GM18511 (cell line): ENCODE data around the gene GNPTAB.
A peak's percentile ranks its signal among the peaks of the same experiment; 100 is the strongest.

Source experiments
- ATAC-seq: cut with Tn5 transposase; IDR thresholded peaks from one replicate; pipeline ENCODE4 v1.9.1; 2021; ENCODE audit warnings: mild to moderate bottlenecking, moderate library complexity; ENCODE audit not compliant: unreplicated experiment

Gene GNPTAB

DNA sequence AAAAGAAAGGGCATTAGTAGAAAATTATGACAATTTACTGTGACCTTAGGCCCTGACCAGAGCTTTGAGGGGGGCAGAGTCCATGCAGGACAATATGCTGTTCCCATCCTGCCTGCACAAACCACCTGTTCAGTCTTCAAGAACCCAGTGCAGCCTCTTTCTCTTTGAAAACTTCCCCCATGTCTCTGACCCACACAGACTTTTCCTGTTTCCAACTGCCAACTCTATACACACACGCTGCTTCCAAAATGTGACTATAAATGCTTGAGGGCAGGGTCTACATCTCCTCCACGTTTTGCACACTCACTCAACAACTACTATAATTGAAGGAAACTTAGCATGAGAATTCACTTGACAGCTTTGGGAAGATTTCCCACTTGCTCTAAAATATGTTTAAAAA, 54.9 kb downstream of the GNPTAB start:
- no peak for ATAC-seq

DNA sequence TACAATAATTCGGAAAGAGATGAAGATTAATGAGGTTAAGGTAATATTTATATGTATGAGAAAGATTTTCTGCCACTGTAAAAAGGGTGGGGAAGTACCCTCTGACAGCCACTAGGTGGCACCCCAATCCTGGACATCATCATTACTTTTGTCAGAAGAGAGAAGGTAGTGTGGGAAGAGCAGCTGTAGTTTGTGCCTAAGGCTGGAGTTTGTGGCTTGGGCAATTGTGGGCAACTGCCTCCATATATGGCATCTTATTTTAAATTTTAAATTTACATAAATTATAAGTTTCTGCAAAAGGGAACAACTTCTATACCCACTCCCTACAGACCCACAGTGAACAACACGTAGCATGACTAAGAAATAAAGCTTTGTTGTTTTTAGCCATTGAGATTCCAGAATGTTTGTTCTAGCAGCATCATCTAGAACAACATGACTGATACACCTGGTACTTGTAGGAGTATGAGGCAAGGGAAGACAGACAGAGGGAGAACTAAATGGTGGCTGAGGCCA, 57.1 kb downstream of the GNPTAB start:
- peak; percentile 83 for ATAC-seq

DNA sequence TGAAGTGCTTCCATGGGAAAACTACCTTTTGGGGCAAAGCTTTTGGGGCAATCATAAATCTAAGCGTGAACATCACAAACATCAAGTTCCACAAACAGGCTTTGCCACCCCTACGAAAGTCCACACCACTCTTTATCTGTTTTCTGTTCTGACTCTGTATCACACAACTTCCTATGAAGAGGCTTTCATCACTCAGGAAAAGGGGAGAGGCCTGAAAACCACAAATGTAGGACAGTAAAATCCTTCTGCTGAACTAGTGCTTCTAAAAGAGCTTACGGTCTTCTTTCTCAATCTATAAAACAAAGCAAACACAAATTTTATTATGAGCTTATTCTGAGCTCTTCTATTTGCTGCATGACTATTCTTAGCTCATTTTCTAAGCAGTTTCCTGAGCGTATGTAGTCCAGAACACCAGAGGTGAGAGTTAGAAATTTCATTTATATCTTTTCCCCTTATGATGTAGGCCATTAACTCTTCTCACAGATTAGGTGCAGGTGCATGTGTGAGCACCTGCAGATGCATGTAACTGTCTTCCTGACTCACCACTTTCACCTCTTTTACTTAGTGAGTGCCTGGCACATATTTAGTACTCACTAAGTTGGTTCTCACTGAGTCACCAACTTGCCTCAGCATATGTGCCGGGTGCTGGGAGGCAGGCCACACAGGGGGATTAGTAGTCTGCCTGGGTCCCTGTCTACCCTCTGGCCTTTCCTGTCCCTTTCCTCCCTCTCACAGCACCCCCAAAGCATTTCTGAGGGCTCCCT, 58.6 kb downstream of the GNPTAB start:
- ATAC-seq, result no peak

DNA sequence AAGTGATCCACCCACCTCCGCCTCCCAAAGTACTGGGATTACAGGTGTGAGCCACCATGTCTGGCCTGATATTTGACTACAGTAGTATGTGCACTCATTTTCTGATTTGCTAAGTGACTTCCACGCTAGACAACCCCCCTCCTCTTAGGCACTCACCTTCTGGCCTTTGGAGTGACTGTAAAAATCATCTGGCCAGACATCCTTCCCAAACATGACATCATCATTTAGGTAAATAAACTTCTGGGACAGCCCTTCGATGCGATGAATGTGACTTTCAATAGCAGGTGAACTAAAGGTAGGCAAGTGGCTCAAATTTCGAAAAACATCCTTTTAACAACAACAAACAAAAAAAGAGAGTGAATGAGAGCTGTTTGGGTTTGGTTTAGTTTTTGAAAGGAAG, 60.9 kb downstream of the GNPTAB start:
- ATAC-seq, result no peak

DNA sequence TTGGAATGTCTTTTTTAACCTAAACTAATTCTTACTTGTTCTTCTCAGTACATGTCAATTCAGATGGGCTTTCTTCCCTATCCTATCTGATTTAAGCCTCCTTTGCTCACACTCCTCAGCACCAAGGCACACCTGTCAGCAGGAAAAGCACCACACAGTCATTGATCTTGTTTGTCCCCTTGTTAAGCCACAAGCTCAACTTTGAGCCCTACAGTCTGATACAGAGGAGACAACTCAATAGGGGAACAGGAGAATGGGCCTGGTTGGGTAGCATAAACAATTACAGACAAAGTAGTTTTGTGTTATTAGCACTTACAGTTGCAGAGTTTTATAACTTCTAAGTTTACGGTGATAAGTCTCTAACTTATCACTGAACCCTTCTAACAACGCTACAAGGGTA, 62.0 kb downstream of the GNPTAB start:
- no peak for ATAC-seq

DNA sequence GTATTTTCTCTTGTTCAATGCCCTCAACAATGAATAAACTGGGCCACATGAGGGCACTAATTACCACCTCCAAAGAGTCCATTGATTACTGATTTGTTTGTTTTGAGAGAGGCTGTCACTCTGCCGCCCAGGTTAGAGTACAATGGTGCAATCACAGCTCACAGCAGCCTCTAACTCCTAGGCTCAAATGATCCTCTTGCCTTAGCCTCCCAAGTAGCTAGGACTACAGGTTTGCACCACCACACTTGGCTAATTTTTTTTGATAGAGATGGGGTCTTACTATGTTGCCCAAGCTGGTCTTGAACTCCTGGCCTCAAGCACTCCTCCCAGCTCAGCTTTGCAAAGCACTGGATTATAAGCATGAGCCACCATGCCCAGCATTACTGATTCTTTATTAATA, 63.2 kb downstream of the GNPTAB start:
- no peak for ATAC-seq

DNA sequence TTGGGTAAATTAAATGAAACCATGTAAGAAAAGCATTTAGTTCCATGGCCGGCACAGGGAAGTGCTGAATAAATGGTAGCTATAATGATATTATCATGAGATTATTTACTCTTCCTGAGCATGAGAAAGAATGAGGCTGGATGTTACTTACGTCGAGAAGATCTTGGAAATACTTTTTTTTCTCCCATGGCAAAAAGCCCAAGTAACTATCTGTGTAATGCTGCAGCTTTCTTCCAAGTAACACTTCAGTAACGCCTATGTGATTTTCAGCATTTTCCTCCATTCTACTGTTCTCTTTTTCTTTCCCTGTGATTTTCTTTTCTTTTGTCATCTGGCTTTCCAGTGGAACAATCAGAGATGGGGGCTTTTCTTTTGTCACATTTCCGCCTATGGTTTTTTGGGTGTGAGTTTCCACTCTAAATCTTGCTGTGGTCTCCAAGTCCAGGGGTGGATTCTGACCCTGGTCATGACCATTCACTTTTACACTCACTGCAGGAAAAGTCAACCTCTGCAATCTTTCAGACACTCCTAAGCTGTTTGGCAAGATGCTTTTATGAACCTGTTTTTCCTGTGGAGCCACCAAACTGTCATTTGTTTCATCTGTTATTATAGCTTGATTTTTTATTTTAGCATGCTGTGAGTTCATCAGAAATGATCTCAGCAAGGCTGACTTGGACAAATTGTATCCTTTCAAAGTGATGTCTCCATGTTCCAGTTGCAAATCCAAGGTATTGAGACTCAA, 66.5 kb downstream of the GNPTAB start:
- ATAC-seq, result no peak

DNA sequence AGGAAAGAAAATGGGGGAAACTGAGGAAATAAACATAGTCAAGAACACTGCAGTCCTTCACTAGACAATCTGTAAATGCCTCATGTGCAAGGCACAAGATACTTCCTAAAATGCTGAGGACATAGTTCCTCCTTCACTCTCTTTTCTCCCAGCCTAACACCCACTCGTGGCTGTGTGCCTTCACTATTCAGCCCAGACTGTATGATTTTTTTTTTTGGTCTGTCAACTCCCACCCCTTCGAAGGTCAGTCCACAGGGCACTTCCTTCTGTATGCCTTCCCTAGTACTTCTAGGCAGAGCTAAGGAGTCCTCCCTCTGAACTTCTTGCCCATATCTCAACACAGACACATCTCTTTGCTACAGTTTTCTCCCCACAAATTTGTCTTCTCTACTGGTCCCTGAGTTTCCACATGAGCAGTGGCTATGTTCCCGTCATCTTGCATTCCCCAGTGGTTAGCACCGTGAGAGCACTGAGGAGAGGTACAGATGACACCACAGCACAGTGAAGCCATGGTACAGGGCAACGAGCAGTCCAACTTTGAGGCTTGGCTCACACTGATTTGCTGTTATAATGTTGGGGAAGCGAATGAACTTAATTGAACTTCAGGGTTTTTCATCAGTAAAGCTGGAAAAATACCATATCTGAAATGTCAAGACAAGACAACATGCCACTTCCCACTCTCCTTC, 67.4 kb downstream of the GNPTAB start:
- no peak for ATAC-seq

DNA sequence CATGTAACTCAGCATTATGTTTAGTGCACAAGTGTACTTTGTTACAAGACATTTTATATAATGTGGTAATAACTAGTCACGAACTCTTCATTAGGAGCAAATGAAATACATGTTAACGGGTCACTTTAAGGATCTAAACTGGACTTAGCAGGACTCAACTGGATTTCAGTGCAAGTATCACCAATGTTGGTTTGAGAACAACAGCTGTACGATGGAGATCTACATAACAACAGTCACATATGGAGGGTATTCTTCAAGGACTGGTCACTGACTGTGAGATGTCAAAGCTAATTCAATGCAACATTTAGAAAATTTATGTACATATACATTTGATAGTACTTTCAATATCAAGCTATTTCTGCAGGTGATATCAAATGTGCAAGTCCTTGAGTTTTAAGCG, 69.0 kb downstream of the GNPTAB start:
- no peak for ATAC-seq

DNA sequence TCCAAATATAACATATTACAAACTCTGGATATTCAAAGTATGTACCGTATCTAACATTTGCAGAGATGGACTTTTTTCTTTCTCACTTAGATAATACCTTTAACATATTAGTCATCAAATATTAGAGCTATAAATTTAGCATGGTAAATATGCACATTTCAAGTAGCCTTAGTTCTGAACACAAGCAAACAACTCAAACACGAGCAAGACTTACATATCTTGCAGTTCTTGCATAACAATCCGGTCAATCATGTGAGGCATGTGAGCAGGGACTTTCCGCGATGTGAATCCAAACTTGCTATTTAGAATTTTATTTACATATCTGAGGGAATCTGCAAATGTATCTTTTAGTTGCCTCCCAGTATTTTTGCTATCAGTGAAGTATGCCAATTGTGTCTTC, 69.4 kb downstream of the GNPTAB start:
- no peak for ATAC-seq

DNA sequence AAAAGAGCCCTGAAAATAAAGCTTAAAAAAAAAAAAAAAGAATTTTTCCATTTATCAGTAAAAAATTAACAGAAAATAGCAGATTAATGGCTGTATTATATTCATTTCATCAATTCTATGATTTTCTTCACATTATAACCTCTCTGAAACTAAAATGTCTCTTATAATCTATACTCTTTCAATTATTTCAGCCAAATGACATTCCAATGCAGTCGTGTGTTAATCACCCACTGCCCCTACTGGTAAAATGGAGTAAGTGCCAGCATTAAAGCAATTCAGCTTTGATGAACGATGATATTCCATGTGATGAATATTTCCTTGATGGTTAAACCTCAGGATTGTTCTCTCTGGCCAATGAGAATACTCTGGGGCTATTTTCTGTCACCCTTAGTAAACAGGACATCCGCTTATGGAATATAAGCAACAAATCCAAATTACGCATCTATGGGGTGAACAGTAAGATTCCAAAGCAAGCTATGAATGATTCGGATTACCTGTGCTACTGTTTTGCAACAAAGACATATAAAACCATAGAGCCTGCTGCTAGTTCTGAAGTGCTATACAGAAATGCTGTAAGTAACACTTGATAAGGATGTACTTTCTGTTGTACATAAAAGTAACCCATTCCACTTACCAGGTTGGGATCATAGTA, 71.2 kb downstream of the GNPTAB start:
- ATAC-seq, result no peak

DNA sequence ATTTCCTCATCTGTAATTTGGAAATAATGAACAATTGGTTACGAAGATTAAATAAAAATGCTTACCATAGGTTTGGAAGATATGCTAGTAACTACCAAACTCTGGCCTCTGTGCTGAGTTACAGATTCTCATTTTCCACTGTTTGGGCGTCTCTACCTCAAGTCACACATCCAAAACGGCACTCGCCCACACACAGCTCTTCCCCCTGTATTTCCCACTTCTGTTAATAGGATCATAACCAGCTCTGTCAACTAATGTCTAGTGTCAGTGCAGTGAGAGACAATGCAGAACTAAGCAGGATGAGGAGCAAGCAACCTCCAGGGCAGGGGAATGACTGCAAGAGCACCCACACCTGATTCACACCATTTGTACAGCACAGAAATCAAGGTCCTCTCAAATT, 80.6 kb downstream of the GNPTAB start:
- no peak for ATAC-seq

DNA sequence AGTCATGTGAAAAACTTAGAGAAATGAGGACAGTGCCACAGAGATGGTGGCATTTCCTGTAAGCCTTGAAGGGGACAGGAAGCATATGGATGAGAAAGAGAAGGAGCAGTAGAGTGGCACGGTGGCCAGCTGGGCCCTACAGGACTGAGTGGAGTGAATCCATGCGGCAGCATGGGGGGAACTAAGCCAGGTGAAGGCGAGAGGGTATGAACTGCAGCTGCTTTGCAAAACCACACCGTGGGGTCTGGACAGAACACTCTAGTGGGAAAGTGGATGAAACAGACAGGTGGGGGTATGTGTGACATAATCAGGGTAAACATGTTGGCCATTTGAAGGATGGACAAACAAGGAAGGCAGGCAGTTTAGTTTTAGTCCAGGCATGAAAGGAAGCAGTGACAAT, 81.1 kb downstream of the GNPTAB start:
- no peak for ATAC-seq

DNA sequence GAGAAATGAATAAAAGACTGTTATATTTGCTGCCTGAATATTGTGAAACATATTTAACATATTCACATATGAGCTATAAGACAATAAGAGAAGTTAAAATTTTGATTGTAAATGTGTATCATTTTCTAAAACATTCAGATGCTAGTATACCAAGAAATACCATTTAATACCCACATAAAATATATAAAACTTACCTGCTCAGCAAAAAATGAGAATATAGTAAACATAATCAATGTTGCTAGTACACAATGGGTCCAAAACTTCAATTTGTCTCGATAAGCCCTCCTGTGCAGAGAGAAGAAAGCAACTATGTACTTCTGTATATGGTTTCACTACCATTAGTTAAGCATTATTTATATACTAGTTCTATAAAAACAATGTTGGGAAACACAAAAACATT, 81.9 kb downstream of the GNPTAB start:
- ATAC-seq, result no peak

DNA sequence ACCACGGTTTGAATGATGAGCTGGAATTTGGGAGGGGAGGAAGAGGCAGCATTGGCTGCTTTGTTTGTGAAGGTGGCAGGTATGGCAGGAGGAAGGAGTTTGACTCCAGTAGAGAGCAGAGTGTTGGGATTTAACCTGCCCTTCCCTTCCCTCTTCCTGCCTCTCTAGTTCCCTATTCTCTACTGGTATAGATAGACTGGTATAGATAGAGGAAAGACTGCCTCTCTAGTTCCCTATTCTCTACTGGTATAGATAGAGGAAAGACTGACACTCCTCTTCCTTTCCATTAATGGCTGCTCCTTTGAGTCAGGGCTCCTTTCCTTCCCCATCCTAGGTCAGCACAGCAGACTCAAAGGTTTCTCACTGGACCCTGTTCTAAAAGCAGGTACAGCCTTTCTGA, 83.1 kb downstream of the GNPTAB start:
- ATAC-seq, result no peak

DNA sequence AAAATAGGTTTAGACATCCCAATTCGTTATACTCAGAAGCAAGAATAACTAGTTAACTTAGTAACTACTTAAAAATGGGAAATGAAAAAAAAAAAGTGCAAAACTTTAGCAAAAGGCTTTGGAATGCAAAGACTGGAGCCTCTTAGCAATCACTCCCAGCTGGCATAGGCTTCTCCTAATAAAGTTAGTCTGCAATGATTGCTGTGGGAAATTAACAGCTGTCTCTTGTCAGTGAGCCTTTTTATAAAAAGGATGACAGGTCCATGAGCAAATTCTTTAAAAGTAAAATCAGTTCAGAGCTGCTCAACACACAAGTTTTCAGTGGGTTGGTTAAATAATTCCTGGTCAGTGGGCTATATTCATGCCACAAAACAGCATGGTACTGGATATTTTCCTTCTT, 84.1 kb downstream of the GNPTAB start:
- ATAC-seq, result no peak

DNA sequence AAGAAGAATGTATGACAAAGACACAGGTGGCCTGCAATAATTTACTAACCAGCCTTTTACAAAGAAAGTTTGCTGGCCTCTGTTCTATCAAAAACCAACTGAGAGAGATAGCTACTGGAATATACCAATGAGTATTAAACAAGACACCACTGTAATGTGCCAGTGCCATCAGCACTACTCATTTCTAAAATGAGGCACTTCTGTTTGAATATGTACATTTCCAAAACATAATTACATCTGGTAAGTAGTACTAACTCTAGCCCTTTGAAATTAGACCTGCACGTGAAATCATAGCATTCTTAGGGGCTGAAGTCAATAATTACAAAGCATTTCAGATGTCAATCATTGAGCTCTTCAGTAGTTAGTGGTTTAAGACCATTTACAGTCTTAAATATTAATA, 84.6 kb downstream of the GNPTAB start:
- no peak for ATAC-seq

DNA sequence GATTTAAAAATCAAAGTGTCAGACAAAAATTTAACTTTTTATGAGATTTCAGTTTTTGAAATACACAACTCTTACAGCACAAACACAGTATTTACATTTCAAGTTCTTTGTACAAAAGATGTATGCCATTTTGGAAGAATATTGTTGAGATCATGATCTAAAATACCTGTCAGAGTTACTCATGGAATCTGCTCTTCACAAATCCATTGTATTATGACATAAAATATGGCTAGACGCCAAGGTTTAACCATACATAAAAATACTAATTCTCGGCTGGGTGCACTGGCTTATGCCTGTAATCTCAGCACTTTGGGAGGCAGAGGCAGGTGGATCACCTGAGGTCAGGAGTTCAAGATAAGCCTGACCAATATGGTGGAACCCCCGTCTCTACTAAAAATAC, 85.3 kb downstream of the GNPTAB start:
- ATAC-seq, result no peak

DNA sequence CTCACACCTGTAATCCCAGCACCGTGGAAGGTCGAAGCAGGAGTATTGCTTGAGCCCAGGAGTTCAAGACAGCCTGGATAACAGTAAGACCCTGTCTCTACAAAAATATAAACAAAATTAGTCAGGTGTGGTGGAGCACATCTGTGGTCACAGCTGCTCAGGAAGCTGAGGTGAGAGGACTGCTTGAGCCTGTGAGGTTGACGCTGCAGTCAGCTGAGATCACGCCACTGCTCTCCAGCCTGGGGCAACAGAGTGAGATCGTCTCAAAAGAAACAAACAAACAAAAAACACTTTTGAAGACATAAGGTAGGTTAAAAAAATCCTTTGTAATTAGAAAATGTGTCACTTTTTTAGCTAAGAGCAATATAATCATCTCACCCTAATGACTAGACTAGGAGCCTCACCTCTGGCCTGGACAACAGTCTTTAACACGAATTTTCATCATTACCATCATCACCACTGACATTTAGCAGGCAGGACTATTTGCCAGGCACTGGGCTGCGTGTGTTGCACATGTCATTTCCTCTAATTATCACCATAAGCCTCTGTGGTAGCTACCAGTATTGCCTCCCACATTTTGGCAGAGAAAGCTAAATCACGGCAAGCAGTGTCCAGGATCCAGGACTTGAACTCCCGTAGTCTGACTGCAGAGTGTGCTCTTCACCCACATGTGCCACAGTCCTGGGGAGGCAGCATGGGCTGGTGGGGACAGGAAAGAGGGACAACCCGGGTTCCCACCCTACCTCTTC, 86.9 kb downstream of the GNPTAB start:
- ATAC-seq, result peak; percentile 99

DNA sequence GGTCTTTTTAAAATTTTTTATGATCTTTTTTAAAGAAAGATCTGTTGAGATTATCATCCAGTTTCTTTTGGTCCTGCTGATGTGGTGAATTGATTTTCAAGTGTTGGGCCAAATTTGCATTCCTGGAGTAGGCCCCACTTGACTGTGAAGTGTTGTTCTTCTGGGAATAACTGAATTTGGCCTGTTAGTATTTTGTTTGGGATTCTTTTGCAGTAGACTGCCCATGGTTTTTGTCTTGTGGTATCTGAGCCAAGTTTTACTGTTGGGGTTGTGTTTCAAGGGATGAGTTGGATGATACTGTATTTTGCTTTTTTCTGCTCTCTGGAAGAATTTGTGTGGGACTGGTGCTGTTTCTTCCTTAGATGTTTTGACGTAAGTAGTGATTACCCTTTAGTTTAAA, 87.5 kb downstream of the GNPTAB start:
- ATAC-seq, result peak; percentile 2

DNA sequence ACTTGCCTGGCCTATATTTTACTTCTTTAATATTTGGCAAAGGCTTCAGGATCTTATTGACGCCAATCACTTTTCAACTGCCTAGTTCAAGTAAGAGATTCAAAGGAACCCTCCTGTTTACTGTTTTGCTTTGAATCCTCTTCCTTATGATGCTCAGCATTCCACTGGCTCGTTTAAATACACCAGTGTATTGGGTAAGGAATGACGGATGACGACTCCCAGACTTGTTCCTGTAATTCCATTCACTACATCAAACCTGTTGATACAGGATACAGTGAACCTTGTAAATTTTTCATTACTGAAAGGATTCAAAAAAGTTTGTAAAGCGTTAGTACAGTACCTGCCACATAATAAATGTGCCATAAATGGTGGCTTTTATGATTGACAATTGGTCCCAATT, 89.8 kb downstream of the GNPTAB start:
- no peak for ATAC-seq
